ENCODE measurements around the gene SLC40A1. TPM values are rescaled to one million over a fixed set of nuclear protein-coding genes. Genes with fewer than 3 reads are reported as not detected.

The SLC40A1 gene
- total and polyA plus RNA-seq, 2 of the 13 experiments (the other 11 are each of a cell fraction or from before 2014, with no cell fraction given): 10.6 to 24.9 TPM

- no peak for TF ChIP-seq WIZ (CRISPR knock-in tag; IDR thresholded peaks at IDR 0.05)
- TF ChIP-seq ZBTB20 (CRISPR knock-in tag; IDR thresholded peaks at IDR 0.05; ENCODE audit: borderline replicate concordance, low read depth): no peak
- no peak for TF ChIP-seq ZFP90 (CRISPR knock-in tag; IDR thresholded peaks at IDR 0.05; ENCODE audit: borderline replicate concordance)
- peak; percentile 55 for TF ChIP-seq SOX5 (CRISPR knock-in tag; IDR thresholded peaks at IDR 0.05; ENCODE audit: borderline replicate concordance)
- no peak for TF ChIP-seq CCAR2 (optimal IDR thresholded peaks at IDR 0.05; ENCODE audit: low read depth, low read length)
- TF ChIP-seq ZNF510 (CRISPR knock-in tag; IDR thresholded peaks at IDR 0.05; ENCODE audit: low read depth): no peak
- TF ChIP-seq ZNF800 (CRISPR knock-in tag; IDR thresholded peaks at IDR 0.05): no peak
- TF ChIP-seq ARNTL (CRISPR knock-in tag; IDR thresholded peaks at IDR 0.05): no peak
- TF ChIP-seq HNRNPK (IDR thresholded peaks at IDR 0.05; ENCODE audit: low read depth, low read length, poor library complexity, severe bottlenecking): no peak
- no peak for TF ChIP-seq EZH2 (conservative IDR thresholded peaks at IDR 0.05; ENCODE audit: low read depth, low read length)
- TF ChIP-seq ZFYVE20 (CRISPR knock-in tag; IDR thresholded peaks at IDR 0.05; ENCODE audit: borderline replicate concordance, low read depth): no peak
- no peak for TF ChIP-seq KMT2A (CRISPR knock-in tag; IDR thresholded peaks at IDR 0.05)
- 0 out of 2 replicates have a peak, but pooled peaks have one; percentile 47 for TF ChIP-seq ZSCAN9 (CRISPR knock-in tag; IDR thresholded peaks at IDR 0.05; ENCODE audit: borderline replicate concordance)
- TF ChIP-seq THRA (CRISPR knock-in tag; IDR thresholded peaks at IDR 0.05; ENCODE audit: borderline replicate concordance): no peak
- no peak for TF ChIP-seq MAZ (IDR thresholded peaks at IDR 0.05; ENCODE audit: borderline replicate concordance, low read depth, low read length)
- TF ChIP-seq MAZ (CRISPR knock-in tag; IDR thresholded peaks at IDR 0.05; ENCODE audit: low read depth): no peak
- peak in 1 of 2 experiments; percentile 52; a peak in 2 of 4 replicates for TF ChIP-seq MAFK (conservative IDR thresholded peaks at IDR 0.05 in 1 of 2, IDR thresholded peaks at IDR 0.05 in 1 of 2; ENCODE audit: low read length in 2 of 2)
- no peak for TF ChIP-seq ZNF841 (CRISPR knock-in tag; IDR thresholded peaks at IDR 0.05; ENCODE audit: borderline replicate concordance)
- TF ChIP-seq ARID2 (CRISPR knock-in tag; IDR thresholded peaks at IDR 0.05; ENCODE audit: borderline replicate concordance): no peak
- TF ChIP-seq CEBPZ (IDR thresholded peaks at IDR 0.05; ENCODE audit: low read length): no peak
- TF ChIP-seq ZNF317 (CRISPR knock-in tag; IDR thresholded peaks at IDR 0.05): no peak
- TF ChIP-seq TFE3 (CRISPR knock-in tag; IDR thresholded peaks at IDR 0.05): peak; percentile 97
Observed at GRCh38 chr2:189533288-189534035, 47.1 kb downstream of the SLC40A1 start (continued).
